Measurements from ENCODE around the gene VTI1A.

The VTI1A gene

GRCh38 chr10:112593023-112593422, 146.0 kb downstream of the VTI1A start:
- no peak for DNase-seq

- DNase-seq: no peak
Measured at GRCh38 chr10:112601214-112602090, 154.4 kb downstream of the VTI1A start.

- DNase-seq: no peak
Measured at GRCh38 chr10:112603062-112603461, 156.0 kb downstream of the VTI1A start.

GRCh38 chr10:112605063-112605462, 158.0 kb downstream of the VTI1A start:
- no peak for DNase-seq

GRCh38 chr10:112607506-112607905, 160.5 kb downstream of the VTI1A start:
- DNase-seq: no peak

GRCh38 chr10:112613620-112614019, 166.6 kb downstream of the VTI1A start:
- no peak for DNase-seq

GRCh38 chr10:112614072-112614471, 167.1 kb downstream of the VTI1A start:
- DNase-seq: no peak

GRCh38 chr10:112614586-112614985, 167.6 kb downstream of the VTI1A start:
- no peak for DNase-seq

GRCh38 chr10:112615269-112615668, 168.3 kb downstream of the VTI1A start:
- no peak for DNase-seq

- DNase-seq: no peak
Measured at GRCh38 chr10:112616647-112617046, 169.6 kb downstream of the VTI1A start.

GRCh38 chr10:112618814-112619213, 171.8 kb downstream of the VTI1A start:
- DNase-seq: no peak

GRCh38 chr10:112619556-112619955, 172.5 kb downstream of the VTI1A start:
- DNase-seq: no peak

- no peak for DNase-seq
Measured at GRCh38 chr10:112622786-112623185, 175.8 kb downstream of the VTI1A start.

- no peak for DNase-seq
Measured at GRCh38 chr10:112624546-112625048, 177.6 kb downstream of the VTI1A start.

GRCh38 chr10:112628951-112629609, 182.1 kb downstream of the VTI1A start:
- DNase-seq: no peak

GRCh38 chr10:112631501-112632400, 184.7 kb downstream of the VTI1A start:
- DNase-seq: no peak

GRCh38 chr10:112634096-112634830, 187.2 kb downstream of the VTI1A start:
- no peak for DNase-seq

GRCh38 chr10:112637901-112638300, 190.9 kb downstream of the VTI1A start:
- no peak for DNase-seq

- no peak for DNase-seq
Measured at GRCh38 chr10:112639298-112639697, 192.3 kb downstream of the VTI1A start.

- DNase-seq: no peak
Measured at GRCh38 chr10:112640638-112641037, 193.6 kb downstream of the VTI1A start.

- DNase-seq: no peak
Measured at GRCh38 chr10:112643600-112644264, 196.7 kb downstream of the VTI1A start.

GRCh38 chr10:112644265-112644645, 197.2 kb downstream of the VTI1A start:
- no peak for DNase-seq
